ENCODE data around the gene PXT1.

The PXT1 gene

GRCh38 chr6:36346486-36347273, 96.0 kb downstream of the PXT1 start:
- no peak for DNase-seq (ENCODE audit: low read depth)

- no peak for DNase-seq (ENCODE audit: low read depth)
Measured at GRCh38 chr6:36345681-36346466, 96.8 kb downstream of the PXT1 start.

GRCh38 chr6:36343109-36343680, 99.5 kb downstream of the PXT1 start:
- DNase-seq (ENCODE audit: low read depth): no peak

GRCh38 chr6:36340618-36341454, 101.8 kb downstream of the PXT1 start:
- peak; percentile 57 for DNase-seq (ENCODE audit: low read depth)

All from activated T-helper 9 cell treated with anti-CD3 and anti-CD28 coated beads, Interleukin-2, amount 50 U/mL, for 16 hours (primary cell).